C4-2B (cell line): ENCODE data around the gene BMF.

Source experiments
- CTCF ChIP-seq: fragments of 450-650 bp; conservative IDR thresholded peaks from 2 replicates; pipeline ENCODE4 v1.5.1; 2017; ENCODE audit warnings: mild to moderate bottlenecking
- ZFX ChIP-seq: fragments of 450-650 bp; IDR thresholded peaks from 2 replicates; pipeline ENCODE4 v1.6.1; 2017

DNA sequence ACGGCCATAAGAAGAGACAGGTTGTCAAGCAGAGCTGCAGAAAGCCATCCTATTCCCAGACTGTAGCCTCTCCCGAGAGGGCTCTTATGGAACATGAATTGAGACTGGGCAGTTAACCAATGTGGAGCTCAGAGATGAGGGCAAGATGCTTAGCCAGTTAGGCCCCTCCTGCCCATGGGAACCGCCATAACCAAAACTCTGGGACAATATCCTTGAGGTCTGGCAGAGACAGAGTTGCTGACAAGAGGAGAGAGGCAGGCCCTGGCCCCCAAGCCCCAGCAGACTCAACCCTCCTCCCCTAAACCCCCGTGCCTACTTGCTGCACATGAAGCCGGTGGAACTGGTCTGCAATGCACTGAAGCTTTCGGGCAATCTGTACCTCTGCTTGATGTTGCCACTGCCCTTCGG is 4.8 kb downstream of the BMF start:
- TF ChIP-seq CTCF (no peak), ZFX (no peak)
